T follicular helper cell (primary cell): ENCODE data around the gene DAO.

ENCODE experiments used
- DNase-seq: peaks from one replicate; pipeline ENCODE4 v3.0.0-alpha.2; 2020; ENCODE audit warnings: low read depth

The DAO gene

GRCh38 chr12:108875682-108876361 lies 4.1 kb upstream of the DAO start:
- DNase-seq: no peak

- no peak for DNase-seq
Observed at GRCh38 chr12:108876550-108876949, 3.3 kb upstream of the DAO start.

- DNase-seq: no peak
Observed at GRCh38 chr12:108881953-108882352, 2.1 kb downstream of the DAO start.

- DNase-seq: peak; percentile 46
Observed at GRCh38 chr12:108884116-108885012, 4.5 kb downstream of the DAO start.

GRCh38 chr12:108886873-108887629 lies 7.2 kb downstream of the DAO start:
- no peak for DNase-seq

- no peak for DNase-seq
Observed at GRCh38 chr12:108888031-108888430, 8.1 kb downstream of the DAO start.

- no peak for DNase-seq
Observed at GRCh38 chr12:108890208-108890607, 10.3 kb downstream of the DAO start.

- no peak for DNase-seq
Observed at GRCh38 chr12:108895220-108895802, 15.4 kb downstream of the DAO start.

GRCh38 chr12:108896336-108896735 lies 16.4 kb downstream of the DAO start:
- DNase-seq: no peak

- no peak for DNase-seq
Observed at GRCh38 chr12:108896817-108897216, 16.9 kb downstream of the DAO start.

- no peak for DNase-seq
Observed at GRCh38 chr12:108899145-108899544, 19.3 kb downstream of the DAO start.

GRCh38 chr12:108905725-108906124 lies 25.8 kb downstream of the DAO start:
- no peak for DNase-seq

- DNase-seq: no peak
Observed at GRCh38 chr12:108906971-108907370, 27.1 kb downstream of the DAO start.

- no peak for DNase-seq
Observed at GRCh38 chr12:108907839-108908351, 28.0 kb downstream of the DAO start.

GRCh38 chr12:108910336-108910735 lies 30.4 kb downstream of the DAO start:
- DNase-seq: no peak

- no peak for DNase-seq
Observed at GRCh38 chr12:108911915-108912314, 32.0 kb downstream of the DAO start.

- DNase-seq: no peak
Observed at GRCh38 chr12:108912361-108912760, 32.5 kb downstream of the DAO start.

- no peak for DNase-seq
Observed at GRCh38 chr12:108914121-108914531, 34.2 kb downstream of the DAO start.

GRCh38 chr12:108915632-108916133 lies 35.8 kb downstream of the DAO start:
- no peak for DNase-seq

- no peak for DNase-seq
Observed at GRCh38 chr12:108916336-108916735, 36.4 kb downstream of the DAO start.

GRCh38 chr12:108918206-108918605 lies 38.3 kb downstream of the DAO start:
- no peak for DNase-seq
